Fibroblast of villous mesenchyme (primary cell): Measurements from ENCODE around the gene ATF6. TPM values are rescaled to one million over a fixed set of nuclear protein-coding genes. Genes with fewer than 3 reads are reported as not detected.

ENCODE experiments used
- DNase-seq: peaks from one replicate; pipeline ENCODE4 v3.0.0-alpha.2; 2010; ENCODE audit warnings: low read depth
- H3K4me3 ChIP-seq: 2 replicates; pipeline ENCODE4 v1.5.1; 2011; ENCODE audit warnings: low read depth, mild to moderate bottlenecking, low read length
- total RNA-seq: library from RNA; depleted of rRNA; stranded (reverse); fragments of >200 nt; gene quantifications from 2 replicates; pipeline ENCODE4 v1.2.3, GENCODE V29; 2012
- TF ChIP-seq, protein P1 (sequence below): IDR thresholded peaks from 2 replicates; pipeline ENCODE4 v1.5.1; 2012; ENCODE audit warnings: low read depth, mild to moderate bottlenecking, low read length; ENCODE audit not compliant: insufficient read depth

ATF6 gene
- total RNA-seq, 1 donor: 32.8 TPM

DNA sequence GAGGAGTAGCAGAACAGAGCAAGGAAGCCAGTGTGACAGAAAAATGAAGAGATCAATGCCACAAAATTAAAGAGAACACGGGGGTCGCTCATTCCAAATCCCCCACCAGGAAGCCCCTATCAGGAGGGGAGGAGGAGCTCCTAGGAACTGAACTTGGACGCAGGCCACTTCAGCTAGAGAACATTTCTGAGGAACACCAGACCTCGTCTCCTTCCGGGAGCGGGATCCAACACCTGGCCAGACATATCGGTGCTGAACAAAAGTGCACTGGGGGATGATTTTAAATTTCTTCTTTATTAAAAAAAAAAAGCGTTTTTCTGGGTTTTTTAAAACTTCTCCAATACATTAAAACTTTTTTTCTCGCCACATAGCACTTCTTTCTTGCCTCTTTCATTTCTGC lies 216.8 kb downstream of the ATF6 start:
- TF ChIP-seq, protein P1, sequence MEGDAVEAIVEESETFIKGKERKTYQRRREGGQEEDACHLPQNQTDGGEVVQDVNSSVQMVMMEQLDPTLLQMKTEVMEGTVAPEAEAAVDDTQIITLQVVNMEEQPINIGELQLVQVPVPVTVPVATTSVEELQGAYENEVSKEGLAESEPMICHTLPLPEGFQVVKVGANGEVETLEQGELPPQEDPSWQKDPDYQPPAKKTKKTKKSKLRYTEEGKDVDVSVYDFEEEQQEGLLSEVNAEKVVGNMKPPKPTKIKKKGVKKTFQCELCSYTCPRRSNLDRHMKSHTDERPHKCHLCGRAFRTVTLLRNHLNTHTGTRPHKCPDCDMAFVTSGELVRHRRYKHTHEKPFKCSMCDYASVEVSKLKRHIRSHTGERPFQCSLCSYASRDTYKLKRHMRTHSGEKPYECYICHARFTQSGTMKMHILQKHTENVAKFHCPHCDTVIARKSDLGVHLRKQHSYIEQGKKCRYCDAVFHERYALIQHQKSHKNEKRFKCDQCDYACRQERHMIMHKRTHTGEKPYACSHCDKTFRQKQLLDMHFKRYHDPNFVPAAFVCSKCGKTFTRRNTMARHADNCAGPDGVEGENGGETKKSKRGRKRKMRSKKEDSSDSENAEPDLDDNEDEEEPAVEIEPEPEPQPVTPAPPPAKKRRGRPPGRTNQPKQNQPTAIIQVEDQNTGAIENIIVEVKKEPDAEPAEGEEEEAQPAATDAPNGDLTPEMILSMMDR: no peak
- no peak for DNase-seq
- no peak overlapping the region for H3K4me3 ChIP-seq

DNA sequence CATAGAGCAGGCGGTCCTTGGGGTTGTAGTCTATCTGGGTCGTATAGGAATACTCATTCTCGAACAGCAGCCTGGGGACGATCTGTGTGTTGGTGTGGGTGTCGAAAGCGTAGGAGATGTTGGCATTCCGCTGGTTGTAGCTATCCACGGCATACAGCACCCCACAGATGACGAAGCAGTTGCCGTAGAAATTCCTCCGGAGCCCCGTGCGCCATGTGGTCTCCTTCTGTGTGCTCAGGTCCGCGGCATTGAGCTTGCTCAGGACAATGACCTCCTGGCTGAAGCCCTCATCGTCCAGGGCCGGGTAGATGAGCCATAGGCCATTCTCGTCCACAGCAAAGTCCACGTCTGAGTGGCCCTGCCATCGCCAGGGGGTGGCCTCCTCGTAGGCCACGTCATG lies 217.6 kb downstream of the ATF6 start:
- no peak overlapping the region for H3K4me3 ChIP-seq
- DNase-seq: no peak

DNA sequence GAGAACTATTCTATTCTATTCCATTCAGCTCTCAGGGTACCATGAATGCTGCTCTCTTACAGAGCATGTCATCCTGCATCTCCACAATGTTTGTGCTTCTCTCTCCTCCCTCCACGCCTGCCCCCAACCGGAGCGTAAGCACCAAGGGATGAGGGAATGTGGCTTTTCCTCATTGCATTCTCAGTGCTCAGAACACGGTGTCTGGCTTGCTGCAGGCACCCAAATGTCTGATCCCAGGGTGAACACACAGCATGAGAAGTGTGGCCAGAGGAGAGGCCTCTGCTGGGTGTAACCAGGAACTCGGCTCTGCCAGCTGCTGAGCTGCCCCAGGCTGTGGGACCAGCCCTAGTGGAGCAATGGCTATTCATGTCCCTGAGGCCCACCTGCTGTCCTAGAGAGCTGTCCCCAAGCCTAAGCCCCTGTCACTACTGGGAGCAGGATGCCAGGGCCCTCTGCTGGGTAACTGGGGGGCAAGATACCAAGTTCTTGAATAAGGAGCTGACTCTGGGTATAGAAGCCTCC lies 219.2 kb downstream of the ATF6 start:
- TF ChIP-seq, protein P1: no peak
- H3K4me3 ChIP-seq: no peak overlapping the region
- DNase-seq: no peak

More for the DNA sequence above, 217.6 kb downstream of the ATF6 start:
- TF ChIP-seq, protein P1: no peak

DNA sequence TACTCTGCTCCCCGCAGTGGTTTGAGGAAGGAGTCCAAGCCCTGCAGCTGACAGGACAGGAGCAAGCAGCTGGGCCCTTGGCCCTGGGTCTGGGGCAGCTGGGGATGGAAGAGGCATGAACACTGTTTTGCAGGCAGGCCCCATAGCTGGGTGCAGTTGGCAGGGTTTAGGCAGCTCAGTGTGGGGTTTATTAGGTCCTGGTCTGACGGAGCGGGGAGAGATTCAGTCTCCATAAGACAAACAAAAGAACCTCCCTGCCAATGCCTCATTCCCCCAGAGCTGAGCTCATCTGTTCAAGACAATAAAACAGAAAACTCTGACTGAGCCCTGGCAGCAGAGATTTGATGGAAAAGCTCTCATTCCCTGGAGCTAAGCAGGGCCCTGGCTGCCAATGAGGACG lies 220.2 kb downstream of the ATF6 start:
- no peak overlapping the region for H3K4me3 ChIP-seq
- DNase-seq: no peak
- TF ChIP-seq, protein P1: no peak

DNA sequence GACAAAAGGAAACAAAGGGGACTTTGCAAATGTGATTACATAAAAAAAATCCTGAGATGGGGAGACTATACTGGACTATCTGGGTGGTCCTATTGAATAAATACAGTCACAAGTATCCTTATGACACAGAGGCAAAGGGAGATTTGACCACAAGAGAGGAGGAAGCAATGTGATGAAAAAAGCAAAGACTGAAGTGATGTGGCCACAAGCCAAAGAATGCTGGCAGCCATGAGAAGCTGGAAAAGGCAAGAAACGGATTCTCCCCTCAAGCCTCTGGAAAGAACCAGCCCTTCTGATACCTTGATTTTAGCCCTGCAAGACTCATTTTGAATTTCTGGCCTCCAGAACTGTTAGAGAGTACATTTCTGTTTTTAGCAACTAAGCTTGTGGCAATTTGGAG lies 221.2 kb downstream of the ATF6 start:
- no peak overlapping the region for H3K4me3 ChIP-seq
- no peak for DNase-seq
- TF ChIP-seq, protein P1: no peak

DNA sequence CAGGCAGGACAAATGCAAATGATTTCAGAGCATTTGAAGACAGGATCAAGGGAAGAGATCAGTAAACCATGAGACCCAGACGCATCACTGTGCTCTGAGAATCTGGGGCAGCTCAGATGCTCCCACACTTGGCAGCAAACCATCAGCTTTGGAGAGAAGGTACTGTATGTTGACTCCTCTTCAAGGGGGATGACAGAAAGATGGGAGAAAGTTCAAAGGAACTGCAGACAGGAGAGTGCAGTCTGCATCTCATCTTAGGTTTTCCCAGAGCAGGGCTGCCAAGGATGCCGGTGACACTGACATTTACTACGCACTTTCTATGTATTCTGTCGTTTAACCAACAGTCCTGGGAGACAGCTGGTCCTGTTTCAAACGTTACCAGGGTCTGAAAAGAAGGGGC lies 221.8 kb downstream of the ATF6 start:
- DNase-seq: no peak
- TF ChIP-seq, protein P1: no peak
- H3K4me3 ChIP-seq: no peak overlapping the region

DNA sequence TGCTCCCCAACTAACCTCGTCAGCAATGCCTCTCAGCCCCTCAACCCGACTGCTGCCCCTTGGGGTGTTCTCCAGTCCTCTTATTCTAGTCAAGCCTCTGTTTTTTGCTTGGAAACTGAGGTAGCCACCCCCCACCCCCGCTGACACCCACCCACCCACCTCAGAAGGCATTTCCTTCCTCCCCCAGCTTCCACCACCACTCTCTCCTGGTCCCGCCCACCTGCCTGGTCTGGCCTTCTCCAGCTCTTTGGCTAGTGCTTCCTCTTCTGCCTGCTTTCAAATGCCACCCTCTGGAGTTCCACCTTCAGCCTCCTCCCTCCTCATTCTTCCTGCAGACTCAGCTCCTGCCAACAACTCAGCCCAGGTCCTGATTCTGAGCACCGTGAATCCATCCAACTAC lies 222.3 kb downstream of the ATF6 start:
- DNase-seq: no peak
- H3K4me3 ChIP-seq: no peak overlapping the region
- TF ChIP-seq, protein P1: no peak
